Measurements from ENCODE around the gene RPRM.

DNA sequence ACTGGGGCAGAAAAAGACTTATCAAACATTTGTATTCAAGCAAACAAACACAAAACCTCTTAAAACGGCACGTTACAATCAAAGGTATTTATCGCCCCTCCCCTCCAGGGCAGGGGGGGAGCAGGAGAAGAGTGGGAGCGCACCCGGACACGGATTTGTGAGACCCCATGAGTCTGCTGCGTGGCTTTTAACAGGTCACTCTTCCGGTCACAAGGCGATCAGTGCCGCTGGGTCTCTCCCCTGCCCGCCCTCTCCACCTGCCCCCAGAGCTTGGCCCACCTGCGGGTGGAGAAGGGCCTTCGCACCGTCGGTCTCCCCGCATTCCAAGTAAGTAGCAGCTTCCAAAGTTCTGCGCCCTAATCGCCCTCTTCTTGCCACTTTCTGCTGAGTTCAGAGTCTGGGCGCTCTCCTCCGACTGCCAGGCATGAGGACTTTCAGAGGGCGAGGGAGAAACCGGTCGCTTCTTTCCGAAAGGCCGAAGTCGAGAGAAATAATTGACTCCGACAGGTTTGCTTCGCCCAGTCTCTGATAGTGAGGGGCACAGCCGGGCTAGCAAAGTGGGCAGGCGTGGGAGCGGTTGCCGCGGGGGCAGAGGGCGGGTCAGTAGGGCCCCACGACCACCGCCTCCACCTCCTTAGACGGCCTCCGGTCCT, 800 bp downstream of the RPRM start:
- TF ChIP-seq POLR2AphosphoS5 (IDR thresholded peaks at IDR 0.05; ENCODE audit: low read depth, low read length) (no peak), TAF1 (IDR thresholded peaks at IDR 0.05; ENCODE audit: borderline replicate concordance, insufficient read depth, low read length) (no peak), SIN3A (IDR thresholded peaks at IDR 0.05; ENCODE audit: borderline replicate concordance, insufficient read depth, low read length) (no peak), FOXP2 (optimal IDR thresholded peaks at IDR 0.05; ENCODE audit: borderline replicate concordance, extremely low read depth, extremely low read length, insufficient read depth) (no peak)
- TF ChIP-seq, protein P1, sequence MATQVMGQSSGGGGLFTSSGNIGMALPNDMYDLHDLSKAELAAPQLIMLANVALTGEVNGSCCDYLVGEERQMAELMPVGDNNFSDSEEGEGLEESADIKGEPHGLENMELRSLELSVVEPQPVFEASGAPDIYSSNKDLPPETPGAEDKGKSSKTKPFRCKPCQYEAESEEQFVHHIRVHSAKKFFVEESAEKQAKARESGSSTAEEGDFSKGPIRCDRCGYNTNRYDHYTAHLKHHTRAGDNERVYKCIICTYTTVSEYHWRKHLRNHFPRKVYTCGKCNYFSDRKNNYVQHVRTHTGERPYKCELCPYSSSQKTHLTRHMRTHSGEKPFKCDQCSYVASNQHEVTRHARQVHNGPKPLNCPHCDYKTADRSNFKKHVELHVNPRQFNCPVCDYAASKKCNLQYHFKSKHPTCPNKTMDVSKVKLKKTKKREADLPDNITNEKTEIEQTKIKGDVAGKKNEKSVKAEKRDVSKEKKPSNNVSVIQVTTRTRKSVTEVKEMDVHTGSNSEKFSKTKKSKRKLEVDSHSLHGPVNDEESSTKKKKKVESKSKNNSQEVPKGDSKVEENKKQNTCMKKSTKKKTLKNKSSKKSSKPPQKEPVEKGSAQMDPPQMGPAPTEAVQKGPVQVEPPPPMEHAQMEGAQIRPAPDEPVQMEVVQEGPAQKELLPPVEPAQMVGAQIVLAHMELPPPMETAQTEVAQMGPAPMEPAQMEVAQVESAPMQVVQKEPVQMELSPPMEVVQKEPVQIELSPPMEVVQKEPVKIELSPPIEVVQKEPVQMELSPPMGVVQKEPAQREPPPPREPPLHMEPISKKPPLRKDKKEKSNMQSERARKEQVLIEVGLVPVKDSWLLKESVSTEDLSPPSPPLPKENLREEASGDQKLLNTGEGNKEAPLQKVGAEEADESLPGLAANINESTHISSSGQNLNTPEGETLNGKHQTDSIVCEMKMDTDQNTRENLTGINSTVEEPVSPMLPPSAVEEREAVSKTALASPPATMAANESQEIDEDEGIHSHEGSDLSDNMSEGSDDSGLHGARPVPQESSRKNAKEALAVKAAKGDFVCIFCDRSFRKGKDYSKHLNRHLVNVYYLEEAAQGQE (IDR thresholded peaks at IDR 0.05; ENCODE audit: insufficient read depth in 1 of 2, low read depth in 2 of 2, low read length in 2 of 2) = no peak

Measured in PFSK-1 (cell line).